ENCODE results near the gene SPATC1L.

SPATC1L gene

DNA sequence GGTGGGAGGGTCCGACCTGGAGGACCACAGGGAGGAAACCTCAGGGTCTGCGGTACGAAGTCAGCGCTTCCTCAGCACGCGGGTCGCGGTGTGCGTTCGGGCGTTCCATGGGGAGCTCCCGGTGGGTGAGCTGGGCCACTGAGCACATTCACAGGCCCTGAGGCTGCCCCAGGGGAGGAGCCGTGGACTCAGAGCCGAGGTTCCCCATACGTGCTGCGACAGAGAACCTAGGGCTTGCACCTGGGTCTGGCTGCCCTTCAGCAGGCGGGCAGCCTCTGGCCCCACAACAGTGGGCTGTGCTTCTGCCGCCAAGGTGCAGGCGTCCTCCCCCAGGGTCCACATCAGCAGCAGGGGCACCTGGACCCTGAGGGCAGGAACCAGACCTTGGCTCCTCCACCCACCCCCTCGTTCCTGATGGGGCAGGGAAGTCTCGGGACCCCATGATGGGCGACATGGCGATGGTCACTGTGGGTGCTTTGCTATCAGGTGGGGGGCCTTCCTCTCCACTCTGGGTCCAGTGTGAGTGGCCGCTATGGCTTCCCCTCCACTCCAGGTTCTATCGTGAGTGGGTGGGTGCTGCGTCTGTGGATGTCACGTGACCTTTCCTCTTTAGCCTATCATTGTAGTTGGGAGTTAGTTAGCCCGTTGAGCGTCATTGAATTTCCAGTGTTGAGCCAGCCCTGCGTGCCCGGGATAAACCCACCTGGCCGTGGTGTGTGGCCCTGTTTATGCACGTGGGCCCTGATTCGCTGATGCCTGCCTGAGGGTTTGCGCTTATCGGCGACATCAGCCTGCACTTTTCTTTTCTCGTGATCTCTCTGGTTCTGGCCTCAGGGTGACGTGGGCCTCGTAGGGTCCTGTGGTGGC is 56.8 kb downstream of the SPATC1L start:
- H3K27ac ChIP-seq = no peak overlapping the region
- TF ChIP-seq, protein P1, sequence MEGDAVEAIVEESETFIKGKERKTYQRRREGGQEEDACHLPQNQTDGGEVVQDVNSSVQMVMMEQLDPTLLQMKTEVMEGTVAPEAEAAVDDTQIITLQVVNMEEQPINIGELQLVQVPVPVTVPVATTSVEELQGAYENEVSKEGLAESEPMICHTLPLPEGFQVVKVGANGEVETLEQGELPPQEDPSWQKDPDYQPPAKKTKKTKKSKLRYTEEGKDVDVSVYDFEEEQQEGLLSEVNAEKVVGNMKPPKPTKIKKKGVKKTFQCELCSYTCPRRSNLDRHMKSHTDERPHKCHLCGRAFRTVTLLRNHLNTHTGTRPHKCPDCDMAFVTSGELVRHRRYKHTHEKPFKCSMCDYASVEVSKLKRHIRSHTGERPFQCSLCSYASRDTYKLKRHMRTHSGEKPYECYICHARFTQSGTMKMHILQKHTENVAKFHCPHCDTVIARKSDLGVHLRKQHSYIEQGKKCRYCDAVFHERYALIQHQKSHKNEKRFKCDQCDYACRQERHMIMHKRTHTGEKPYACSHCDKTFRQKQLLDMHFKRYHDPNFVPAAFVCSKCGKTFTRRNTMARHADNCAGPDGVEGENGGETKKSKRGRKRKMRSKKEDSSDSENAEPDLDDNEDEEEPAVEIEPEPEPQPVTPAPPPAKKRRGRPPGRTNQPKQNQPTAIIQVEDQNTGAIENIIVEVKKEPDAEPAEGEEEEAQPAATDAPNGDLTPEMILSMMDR (IDR thresholded peaks at IDR 0.05) = no peak
- no peak overlapping the region for H3K4me3 ChIP-seq
- peak; percentile 75 for DNase-seq (ENCODE audit: low spot score)

DNA sequence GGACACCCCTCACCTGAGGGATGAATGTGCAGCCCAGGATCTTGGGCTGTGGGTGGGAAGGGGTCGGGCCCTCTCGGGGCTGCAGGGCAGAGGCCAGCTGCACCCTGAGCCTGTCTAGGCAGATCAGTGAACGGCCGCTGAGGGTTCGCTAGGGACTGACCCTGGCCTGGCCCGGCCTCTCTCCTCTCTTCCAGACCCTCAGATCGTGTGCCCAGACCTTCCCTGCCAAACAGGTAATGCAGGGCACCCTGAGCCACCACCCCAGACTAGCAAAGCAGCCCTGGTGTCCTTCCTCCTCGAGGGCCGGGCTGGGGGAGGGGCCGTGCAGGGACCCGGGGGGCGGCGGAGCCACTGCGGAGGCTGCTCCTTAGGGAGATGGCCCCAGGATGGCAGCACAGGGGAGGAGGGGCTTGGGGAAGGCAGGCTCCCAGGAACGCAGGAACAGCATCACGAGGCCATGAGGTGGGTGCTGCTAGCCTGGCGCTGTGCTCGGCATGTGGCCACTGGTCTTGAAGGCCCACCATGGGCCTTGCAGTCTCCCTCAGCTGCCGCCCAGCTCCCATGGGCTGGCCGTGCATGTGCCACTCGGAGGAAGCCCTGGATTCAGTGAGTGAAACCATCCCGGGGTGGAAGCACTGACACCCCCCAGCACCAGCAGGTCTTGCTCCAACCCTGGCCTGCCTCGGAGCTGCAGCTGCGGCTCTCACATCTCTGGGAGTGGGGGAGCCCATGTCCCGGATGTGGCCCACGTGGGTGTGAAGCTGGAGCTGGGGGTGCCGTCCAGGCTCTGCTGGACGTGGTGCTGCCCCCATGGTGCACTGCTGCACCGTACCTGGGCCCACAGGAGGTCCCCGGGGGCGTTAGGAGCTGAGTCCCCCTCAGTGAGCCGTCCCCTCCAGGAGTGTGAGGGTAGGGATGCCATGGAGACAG is 57.7 kb downstream of the SPATC1L start:
- DNase-seq (ENCODE audit: low spot score) = peak; percentile 73
- TF ChIP-seq, protein P1 (IDR thresholded peaks at IDR 0.05) = no peak
- H3K4me3 ChIP-seq = no peak overlapping the region

DNA sequence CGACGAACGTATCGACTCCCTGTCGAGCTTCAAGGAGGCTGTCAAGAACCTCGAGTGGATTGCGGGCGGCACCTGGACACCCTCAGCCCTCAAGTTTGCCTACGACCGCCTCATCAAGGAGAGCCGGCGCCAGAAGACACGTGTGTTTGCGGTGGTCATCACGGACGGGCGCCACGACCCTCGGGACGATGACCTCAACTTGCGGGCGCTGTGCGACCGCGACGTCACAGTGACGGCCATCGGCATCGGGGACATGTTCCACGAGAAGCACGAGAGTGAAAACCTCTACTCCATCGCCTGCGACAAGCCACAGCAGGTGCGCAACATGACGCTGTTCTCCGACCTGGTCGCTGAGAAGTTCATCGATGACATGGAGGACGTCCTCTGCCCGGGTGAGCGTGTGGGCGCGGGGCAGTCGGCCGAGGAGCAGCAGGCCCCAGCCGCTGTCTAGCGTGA is 58.4 kb downstream of the SPATC1L start:
- Histone ChIP-seq H3K4me3 (no peak overlapping the region), H3K27ac (peak overlapping the region in 1 of 2 donors; percentile 0)
- peak; percentile 72 for DNase-seq (ENCODE audit: low spot score)
- TF ChIP-seq, protein P1 (IDR thresholded peaks at IDR 0.05) = no peak

More for the DNA sequence above, 57.7 kb downstream of the SPATC1L start:
- peak overlapping the region in 1 of 2 donors; percentile 0 for H3K27ac ChIP-seq

DNA sequence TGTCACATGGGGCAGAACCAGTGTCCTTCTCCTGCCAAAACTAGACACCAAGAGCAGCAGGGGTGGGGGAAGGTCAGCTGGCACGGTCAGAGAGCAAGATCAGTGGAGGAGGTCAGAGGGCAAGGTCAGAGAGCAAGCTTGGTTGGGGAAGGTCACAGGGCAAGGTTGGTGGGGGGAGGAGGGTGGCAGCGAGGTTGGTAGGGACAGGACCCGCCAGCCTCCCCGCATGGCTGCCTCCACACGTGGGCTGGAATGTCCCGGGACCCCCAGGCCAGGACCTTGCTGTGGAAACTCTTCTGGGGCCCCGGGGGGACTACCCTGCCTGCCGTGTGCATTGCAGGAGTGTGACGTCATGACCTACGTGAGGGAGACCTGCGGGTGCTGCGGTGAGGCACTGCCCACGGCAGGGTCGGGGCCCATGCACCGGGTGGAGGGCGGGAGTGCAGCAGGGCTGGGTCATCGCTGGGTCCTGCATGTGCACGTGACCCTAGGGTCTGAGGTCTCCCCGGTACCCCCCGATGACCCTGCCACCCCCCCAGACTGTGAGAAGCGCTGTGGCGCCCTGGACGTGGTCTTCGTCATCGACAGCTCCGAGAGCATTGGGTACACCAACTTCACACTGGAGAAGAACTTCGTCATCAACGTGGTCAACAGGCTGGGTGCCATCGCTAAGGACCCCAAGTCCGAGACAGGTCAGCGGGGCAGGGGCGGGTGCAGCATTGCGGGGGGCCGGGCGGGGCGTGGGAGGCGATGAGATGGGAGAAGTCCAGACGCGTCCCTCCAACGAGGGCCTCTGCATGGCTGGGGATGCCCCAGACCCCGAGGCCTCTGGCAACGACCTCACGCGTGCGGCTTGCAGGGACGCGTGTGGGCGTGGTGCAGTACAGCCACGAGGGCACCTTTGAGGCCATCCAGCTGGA is 59.1 kb downstream of the SPATC1L start:
- peak; percentile 70 for DNase-seq (ENCODE audit: low spot score)
- Histone ChIP-seq H3K4me3 (no peak overlapping the region), H3K27ac (peak overlapping the region in 1 of 2 donors; percentile 13)
- TF ChIP-seq, protein P1 (IDR thresholded peaks at IDR 0.05) = no peak

DNA sequence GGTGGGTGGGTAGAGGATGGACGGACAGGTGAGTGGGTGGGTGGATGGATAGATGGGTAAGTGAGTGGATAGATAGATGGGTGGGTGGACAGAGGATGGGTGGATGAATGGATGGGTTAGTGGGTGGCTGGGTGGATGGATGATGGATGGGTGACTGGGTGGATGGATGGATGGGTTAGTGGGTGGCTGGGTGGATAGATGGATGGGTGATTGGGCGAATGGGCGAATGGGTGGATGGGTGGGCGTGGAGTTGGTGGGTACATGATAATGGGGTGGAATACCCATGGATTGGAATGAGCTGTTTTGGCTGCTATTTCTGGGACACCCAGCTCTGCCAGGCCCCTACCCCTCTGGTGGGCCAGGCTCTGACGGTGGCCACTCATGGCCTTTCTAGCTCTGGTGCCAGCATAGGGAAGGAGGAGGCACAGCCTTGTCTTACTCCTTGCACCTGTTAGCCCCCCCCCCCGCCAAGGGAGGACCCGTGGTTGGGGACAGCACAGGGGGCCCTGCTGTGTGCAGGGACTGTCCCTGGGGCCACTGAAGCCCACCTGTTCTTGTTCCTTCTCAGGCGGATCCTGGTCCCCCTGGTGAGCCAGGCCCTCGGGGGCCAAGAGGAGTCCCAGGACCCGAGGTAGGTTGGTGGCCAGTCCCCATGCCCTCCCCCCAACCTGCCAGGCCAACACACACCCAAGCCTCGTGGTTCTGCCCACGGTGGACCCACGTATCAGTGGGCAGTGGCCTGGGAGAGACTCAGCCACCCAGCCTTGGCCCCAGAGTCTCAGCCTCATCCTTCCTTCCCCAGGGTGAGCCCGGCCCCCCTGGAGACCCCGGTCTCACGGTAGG is 60.0 kb downstream of the SPATC1L start:
- Histone ChIP-seq H3K27ac (peak overlapping the region in 1 of 2 donors; percentile 13), H3K4me3 (no peak overlapping the region)
- TF ChIP-seq, protein P1 (IDR thresholded peaks at IDR 0.05) = no peak
- DNase-seq (ENCODE audit: low spot score) = peak; percentile 64
